ENCODE measurements around the gene KCNA1. TPM values are rescaled to one million over a fixed set of nuclear protein-coding genes. Genes with fewer than 3 reads are reported as not detected.

Gene KCNA1
- total RNA-seq, 8 experiments from 2014 or later: under 0.01 to 1.5 (median 0.10) TPM; not detected in 1

- ATAC-seq (replicated peaks in 6 of 8): no peak
- 48 to 96% (median 73%) methylated on average over 1 to 4 of the region's 4 CpGs; no CpG with 5 or more reads in 3 of the 10 experiments for WGBS, 10 experiments
- no peak overlapping the region for H3K4me3 ChIP-seq
- H3K27ac ChIP-seq: no peak overlapping the region
- in situ Hi-C loops (cut with MboI; ENCODE audit: low pct_unique_long_range_greater_than_20kb in 2 of 9, low sequenced_read_pairs in 9 of 9, unreplicated experiment in 9 of 9): no loop called here
- H3K4me1 ChIP-seq (replicated peaks in 1 of 2): peaks cover 0 to 2% of the 10 kb centered on the region in 2 donors
Observed at GRCh38 chr12:4915752-4916151, 6.0 kb downstream of the KCNA1 start.

GRCh38 chr12:4918950-4919660, 9.4 kb downstream of the KCNA1 start:
- in situ Hi-C loops (cut with MboI; ENCODE audit: low pct_unique_long_range_greater_than_20kb in 2 of 9, low sequenced_read_pairs in 9 of 9, unreplicated experiment in 9 of 9): no loop called here

DNA sequence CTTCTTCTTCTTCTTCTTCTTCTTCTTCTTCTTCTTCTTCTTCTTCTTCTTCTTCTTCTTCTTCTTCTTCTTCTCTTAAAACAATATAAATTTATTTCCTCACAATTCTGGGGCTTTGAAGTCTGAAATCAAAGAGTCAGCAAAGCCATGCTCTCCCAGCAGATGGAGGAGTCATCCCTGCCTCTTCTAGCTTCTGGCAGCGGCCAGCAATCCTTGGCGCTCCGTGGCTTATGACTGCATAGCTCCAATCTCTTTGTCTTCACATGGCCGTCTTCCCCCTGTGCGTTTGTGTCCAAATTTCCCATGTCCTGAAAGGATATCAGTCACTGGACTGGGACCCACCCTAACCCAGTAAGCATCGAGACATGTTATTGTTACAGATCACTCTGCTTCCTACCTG, 22.9 kb downstream of the KCNA1 start:
- Histone ChIP-seq H3K4me3 (no peak overlapping the region), H3K4me1 (replicated peaks in 1 of 2) (no peaks in the 10 kb centered on the region), H3K27ac (no peak overlapping the region)
- WGBS, 10 experiments: 0 to 100% (median 67%) methylated on average over 1 to 6 of the region's 6 CpGs
- in situ Hi-C loops (cut with MboI; ENCODE audit: low pct_unique_long_range_greater_than_20kb in 2 of 9, low sequenced_read_pairs in 9 of 9, unreplicated experiment in 9 of 9): no loop called here
- no peak for ATAC-seq (replicated peaks in 6 of 8)

More at GRCh38 chr12:4918950-4919660, 9.4 kb downstream of the KCNA1 start:
- H3K4me1 ChIP-seq (replicated peaks in 1 of 2): no peaks in the 10 kb centered on the region
- no peak for ATAC-seq (replicated peaks in 6 of 8)
- H3K27ac ChIP-seq: no peak overlapping the region
- H3K4me3 ChIP-seq: no peak overlapping the region
- 58 to 96% (median 80%) methylated on average over 2 to 6 of the region's 6 CpGs; no CpG with 5 or more reads in 1 of the 10 experiments for WGBS, 10 experiments

DNA sequence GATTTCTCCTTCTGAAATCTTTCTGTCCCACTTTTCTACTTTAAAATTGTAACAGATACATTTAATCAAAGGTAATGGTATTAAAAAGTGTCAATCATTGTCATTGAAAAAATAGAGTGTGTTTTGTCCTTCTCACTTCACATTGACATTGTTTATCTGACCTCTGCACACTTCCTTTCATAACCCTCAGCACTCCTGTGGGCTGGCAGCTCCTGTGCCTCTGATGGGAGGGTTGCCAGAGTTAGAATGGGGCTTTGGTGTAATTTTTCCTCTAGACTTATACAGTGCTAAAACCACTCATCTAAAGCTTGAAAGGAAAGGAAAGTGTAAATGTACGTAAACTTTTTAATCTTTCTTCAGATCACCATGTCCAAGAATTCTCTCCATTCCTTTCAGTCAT, 23.7 kb downstream of the KCNA1 start:
- H3K27ac ChIP-seq: no peak overlapping the region
- no peak for ATAC-seq (replicated peaks in 6 of 8)
- H3K4me1 ChIP-seq (replicated peaks in 1 of 2): peaks cover 0 to 3% of the 10 kb centered on the region in 2 donors
- in situ Hi-C loops (cut with MboI; ENCODE audit: low pct_unique_long_range_greater_than_20kb in 2 of 9, low sequenced_read_pairs in 9 of 9, unreplicated experiment in 9 of 9): no loop called here
- 40 to 100% (median 91%) methylated on average over 1 of the region's 1 CpG; no CpG with 5 or more reads in 3 of the 10 experiments for WGBS, 10 experiments
- H3K4me3 ChIP-seq: no peak overlapping the region

DNA sequence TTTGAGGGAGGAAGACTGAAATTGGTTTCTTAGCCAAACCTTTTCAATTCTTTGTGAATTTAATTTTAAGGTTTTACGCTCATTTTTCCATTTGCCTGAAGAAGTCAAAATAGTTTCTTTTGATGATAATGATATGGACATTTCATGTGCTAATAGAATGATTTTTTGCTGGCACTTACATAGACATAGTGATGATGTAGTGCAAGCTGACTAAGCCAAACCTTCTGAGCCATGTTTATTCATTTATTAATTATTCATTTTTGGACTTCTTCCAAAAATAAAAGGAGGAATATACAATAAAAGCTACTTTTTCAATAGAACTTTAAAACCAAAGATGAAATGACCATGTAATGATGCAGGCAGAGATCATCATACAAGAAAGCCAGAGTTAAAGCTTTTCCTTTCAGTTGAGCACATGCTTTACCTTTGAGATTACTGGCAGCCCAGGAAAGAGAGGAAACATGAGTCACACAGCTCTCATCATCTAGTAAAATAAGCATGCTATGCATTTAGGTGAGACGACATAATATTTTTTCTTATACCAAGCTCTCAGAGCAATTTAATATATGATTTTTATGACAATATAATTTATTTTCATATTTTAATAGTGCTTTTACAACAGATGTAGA, 24.8 kb downstream of the KCNA1 start:
- Histone ChIP-seq H3K4me3 (no peak overlapping the region), H3K27ac (no peak overlapping the region), H3K4me1 (replicated peaks in 1 of 2) (peaks cover 0 to 8% of the 10 kb centered on the region in 2 donors)
- 8 to 86% (median 67%) methylated on average over 1 to 2 of the region's 2 CpGs; no CpG with 5 or more reads in 1 of the 10 experiments for WGBS, 10 experiments
- in situ Hi-C loops (cut with MboI; ENCODE audit: low pct_unique_long_range_greater_than_20kb in 2 of 9, low sequenced_read_pairs in 9 of 9, unreplicated experiment in 9 of 9): no loop called here
- ATAC-seq (replicated peaks in 6 of 8): peak in 3 of 8 experiments; percentile 57 to 80 (median 64)

GRCh38 chr12:4938900-4939299, 29.2 kb downstream of the KCNA1 start:
- Histone ChIP-seq H3K4me3 (no peak overlapping the region), H3K27ac (no peak overlapping the region), H3K4me1 (replicated peaks in 1 of 2) (peaks cover 0 to 8% of the 10 kb centered on the region in 2 donors)
- 50 to 100% (median 90%) methylated on average over 2 to 7 of the region's 7 CpGs; no CpG with 5 or more reads in 3 of the 10 experiments for WGBS, 10 experiments
- no peak for ATAC-seq (replicated peaks in 6 of 8)
- in situ Hi-C loops (cut with MboI; ENCODE audit: low pct_unique_long_range_greater_than_20kb in 2 of 9, low sequenced_read_pairs in 9 of 9, unreplicated experiment in 9 of 9): no loop called here

GRCh38 chr12:4939418-4940023, 29.8 kb downstream of the KCNA1 start:
- in situ Hi-C loops (cut with MboI; ENCODE audit: low pct_unique_long_range_greater_than_20kb in 2 of 9, low sequenced_read_pairs in 9 of 9, unreplicated experiment in 9 of 9): no loop called here
- WGBS, 10 experiments: 29 to 100% (median 71%) methylated on average over 3 to 14 of the region's 16 CpGs

DNA sequence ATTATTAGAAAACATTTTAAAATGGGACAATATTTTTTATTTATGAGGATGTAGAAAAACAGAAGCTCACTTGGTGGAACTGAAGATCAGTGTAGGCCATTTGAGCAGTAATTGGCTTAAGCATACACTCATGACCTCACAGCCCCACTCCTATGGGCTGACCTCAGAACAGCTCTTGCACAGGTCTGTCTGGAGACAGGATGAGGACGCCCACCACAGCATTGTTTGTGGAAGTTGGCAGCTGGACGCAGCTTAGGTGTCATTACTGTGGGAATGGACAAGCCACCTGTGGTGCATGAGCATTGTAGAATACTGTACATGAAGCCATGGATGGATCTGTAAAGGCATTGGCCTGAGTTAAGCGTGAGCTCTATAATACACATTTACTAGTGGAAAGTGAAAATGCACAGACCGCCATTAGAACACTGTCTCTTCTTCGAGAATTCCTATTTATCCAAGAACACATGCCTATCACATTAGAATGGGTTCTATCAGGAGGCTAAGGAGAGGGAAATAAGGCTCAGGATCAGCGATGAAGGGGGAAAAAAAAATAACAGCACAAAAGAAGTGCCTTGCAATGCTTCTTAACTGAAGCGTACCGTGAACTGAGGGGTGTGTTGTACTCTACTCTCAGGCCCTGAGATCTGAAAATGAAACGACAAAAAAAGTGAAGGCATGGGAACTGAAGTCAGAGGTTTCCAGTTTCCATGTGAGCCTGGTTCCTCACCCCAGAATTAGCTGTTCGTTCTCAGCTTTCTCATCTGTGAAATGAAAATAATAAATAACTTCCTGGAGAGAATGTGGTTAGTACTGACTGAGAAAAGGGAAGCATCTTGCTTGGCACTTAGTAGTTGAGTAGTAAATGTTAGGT, 33.6 kb downstream of the KCNA1 start:
- no peak for ATAC-seq (replicated peaks in 6 of 8)
- WGBS, 10 experiments: 39 to 100% (median 82%) methylated on average over 1 to 8 of the region's 10 CpGs
- in situ Hi-C loops (cut with MboI; ENCODE audit: low pct_unique_long_range_greater_than_20kb in 2 of 9, low sequenced_read_pairs in 9 of 9, unreplicated experiment in 9 of 9): no loop called here
- Histone ChIP-seq H3K27ac (no peak overlapping the region), H3K4me3 (no peak overlapping the region), H3K4me1 (replicated peaks in 1 of 2) (peaks cover 15 to 16% of the 10 kb centered on the region in 2 donors)

More at GRCh38 chr12:4939418-4940023, 29.8 kb downstream of the KCNA1 start:
- peak in 2 of 8 experiments; percentile 38 to 62 for ATAC-seq (replicated peaks in 6 of 8)
- no peak overlapping the region for H3K4me3 ChIP-seq
- H3K27ac ChIP-seq: no peak overlapping the region
- H3K4me1 ChIP-seq (replicated peaks in 1 of 2): peaks cover 0 to 8% of the 10 kb centered on the region in 2 donors

- Histone ChIP-seq H3K4me1 (replicated peaks in 1 of 2) (peaks cover 15% of the 10 kb centered on the region in 2 donors), H3K4me3 (no peak overlapping the region), H3K27ac (no peak overlapping the region)
- 17 to 93% (median 43%) methylated on average over 1 to 4 of the region's 4 CpGs; no CpG with 5 or more reads in 3 of the 10 experiments for WGBS, 10 experiments
- ATAC-seq (replicated peaks in 6 of 8): no peak
- in situ Hi-C loops (cut with MboI; ENCODE audit: low pct_unique_long_range_greater_than_20kb in 2 of 9, low sequenced_read_pairs in 9 of 9, unreplicated experiment in 9 of 9): no loop called here
Observed at GRCh38 chr12:4943938-4944284, 34.2 kb downstream of the KCNA1 start.

DNA sequence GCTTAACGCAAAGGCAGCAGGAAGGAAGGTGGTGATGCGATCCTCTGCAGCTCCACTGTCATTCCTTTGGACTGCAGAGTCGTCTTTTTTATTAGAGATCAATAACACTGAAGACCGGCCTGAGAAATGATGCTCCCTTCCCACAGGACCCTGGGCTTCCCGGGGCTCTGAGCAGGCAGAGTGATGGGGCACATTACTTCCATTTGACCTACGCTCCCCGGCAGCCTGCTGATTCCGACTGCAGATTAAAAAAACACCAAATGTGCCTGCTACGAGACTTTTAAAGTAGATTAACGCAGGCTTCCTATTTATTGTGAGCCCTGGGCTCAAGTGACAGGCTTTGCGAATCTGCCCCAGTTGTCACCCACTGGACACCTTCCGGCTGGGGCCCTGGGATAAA, 37.5 kb downstream of the KCNA1 start:
- in situ Hi-C loops (cut with MboI; ENCODE audit: low pct_unique_long_range_greater_than_20kb in 2 of 9, low sequenced_read_pairs in 9 of 9, unreplicated experiment in 9 of 9): no loop called here
- ATAC-seq (replicated peaks in 6 of 8): peak in 5 of 8 experiments; percentile 83 to 98 (median 97)
- Histone ChIP-seq H3K27ac (peak overlapping the region in 1 of 2 donors; percentile 62), H3K4me1 (replicated peaks in 1 of 2) (peaks cover 10 to 15% of the 10 kb centered on the region in 2 donors), H3K4me3 (no peak overlapping the region)
- WGBS, 10 experiments: 12 to 80% (median 49%) methylated on average over 1 to 11 of the region's 12 CpGs; no CpG with 5 or more reads in 2 of the 10 experiments

DNA sequence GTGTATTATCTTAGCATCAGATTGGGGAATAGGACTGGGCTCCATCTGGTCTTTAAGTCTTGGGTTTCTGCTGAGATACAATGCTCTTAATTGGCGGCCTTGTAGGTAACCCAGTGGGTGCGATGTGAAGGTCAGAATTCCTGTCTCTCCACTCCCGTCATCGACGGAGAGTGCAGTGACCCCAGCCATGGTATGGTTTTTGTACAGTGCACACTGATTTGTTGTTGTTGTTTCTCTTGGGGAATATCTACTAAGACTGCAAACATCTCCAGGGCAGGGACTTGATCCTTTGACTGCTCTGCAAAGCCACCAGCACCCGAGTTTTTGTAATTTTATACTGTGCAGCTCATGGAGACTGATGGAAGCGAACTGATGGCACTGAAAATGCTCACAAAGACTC, 41.4 kb downstream of the KCNA1 start:
- ATAC-seq (replicated peaks in 6 of 8): no peak
- in situ Hi-C loops (cut with MboI; ENCODE audit: low pct_unique_long_range_greater_than_20kb in 2 of 9, low sequenced_read_pairs in 9 of 9, unreplicated experiment in 9 of 9): no loop called here
- Histone ChIP-seq H3K27ac (no peak overlapping the region), H3K4me1 (replicated peaks in 1 of 2) (peaks cover 10 to 15% of the 10 kb centered on the region in 2 donors), H3K4me3 (no peak overlapping the region)
- 40 to 94% (median 73%) methylated on average over 1 to 7 of the region's 7 CpGs; no CpG with 5 or more reads in 2 of the 10 experiments for WGBS, 10 experiments

DNA sequence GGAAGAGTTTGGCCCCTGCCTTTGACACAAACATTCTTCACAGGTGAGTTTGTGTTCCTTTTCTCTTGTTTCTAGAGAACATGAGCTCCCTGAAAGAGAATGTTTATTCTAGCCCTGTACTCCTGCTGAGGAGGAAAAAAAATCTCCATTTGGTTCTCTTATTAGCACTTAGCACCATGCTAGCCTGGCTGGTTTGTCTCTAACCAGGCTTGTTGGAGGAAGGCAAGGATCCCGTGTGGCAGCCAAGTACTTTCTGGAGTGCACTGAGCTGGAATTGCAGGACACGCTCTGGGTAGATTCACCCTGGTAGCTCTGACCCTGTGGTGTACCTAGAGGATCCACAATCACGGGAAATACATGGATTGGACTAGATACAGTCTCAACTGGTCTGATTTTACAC, 41.9 kb downstream of the KCNA1 start:
- Histone ChIP-seq H3K27ac (no peak overlapping the region), H3K4me3 (no peak overlapping the region), H3K4me1 (replicated peaks in 1 of 2) (peaks cover 10 to 12% of the 10 kb centered on the region in 2 donors)
- ATAC-seq (replicated peaks in 6 of 8): no peak
- in situ Hi-C loops (cut with MboI; ENCODE audit: low pct_unique_long_range_greater_than_20kb in 2 of 9, low sequenced_read_pairs in 9 of 9, unreplicated experiment in 9 of 9): no loop called here
- WGBS, 10 experiments: 0 to 100% (median 67%) methylated on average over 1 to 2 of the region's 3 CpGs; no CpG with 5 or more reads in 1 of the 10 experiments

Measured in motor neuron (in vitro differentiated cells).